ENCODE measurements around the gene ST8SIA4. TPM values are rescaled to one million over a fixed set of nuclear protein-coding genes. Genes with fewer than 3 reads are reported as not detected.

ST8SIA4 gene, protein sequence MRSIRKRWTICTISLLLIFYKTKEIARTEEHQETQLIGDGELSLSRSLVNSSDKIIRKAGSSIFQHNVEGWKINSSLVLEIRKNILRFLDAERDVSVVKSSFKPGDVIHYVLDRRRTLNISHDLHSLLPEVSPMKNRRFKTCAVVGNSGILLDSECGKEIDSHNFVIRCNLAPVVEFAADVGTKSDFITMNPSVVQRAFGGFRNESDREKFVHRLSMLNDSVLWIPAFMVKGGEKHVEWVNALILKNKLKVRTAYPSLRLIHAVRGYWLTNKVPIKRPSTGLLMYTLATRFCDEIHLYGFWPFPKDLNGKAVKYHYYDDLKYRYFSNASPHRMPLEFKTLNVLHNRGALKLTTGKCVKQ
- 10 to 100 TPM; 40.6 to 44.9 TPM for total RNA-seq

DNA sequence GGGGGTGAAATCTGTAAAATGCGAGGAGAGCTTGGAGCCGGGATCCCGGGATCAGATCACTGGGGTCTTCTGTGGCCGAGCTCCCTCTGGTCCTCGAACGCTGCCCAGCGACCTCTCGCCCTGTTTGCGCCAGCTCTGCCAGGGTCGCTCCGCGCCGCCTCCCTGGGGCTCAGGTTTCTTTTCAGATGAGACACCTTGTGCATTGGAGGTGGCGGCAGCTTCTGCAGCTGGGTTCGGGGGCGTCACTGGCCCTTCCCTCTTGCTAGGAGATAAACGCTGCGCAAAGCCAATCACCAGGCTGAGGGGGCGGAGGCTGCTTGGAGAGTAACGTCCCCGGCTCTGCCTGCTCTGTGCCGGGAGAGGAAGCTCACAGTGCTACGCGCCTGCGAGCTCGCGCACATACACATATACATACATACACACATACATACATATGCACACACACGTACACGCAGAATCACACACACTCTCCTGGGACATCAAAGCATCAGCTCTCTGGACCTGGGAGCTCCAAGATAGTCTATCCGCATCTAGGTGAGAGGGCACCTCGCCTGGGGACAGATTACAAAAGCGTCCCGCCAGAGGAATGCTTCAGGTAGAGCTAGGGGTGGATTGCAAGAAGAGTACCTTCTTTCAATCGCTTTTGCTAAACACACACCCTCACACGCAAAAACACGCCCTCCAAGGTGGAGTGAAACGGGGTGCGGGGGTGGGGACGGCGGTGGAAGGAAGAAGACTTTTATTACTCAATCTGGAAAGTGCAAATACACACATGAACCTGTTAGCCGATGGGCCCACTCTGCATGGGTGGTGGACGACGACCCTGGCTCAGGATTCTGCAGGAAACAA lies at the start of gene ST8SIA4:
ST8SIA4 (minus strand) TSS at position 244 of the 849 bp plus-strand sequence. CDS start 327 bp downstream, outside the sequence.

Small RNAs within 50 kb of the gene (microRNA-seq; reads per million reads assigned to microRNA genes)
- not detected for gene MIR548P (ENCODE audit: borderline microRNAs expressed, borderline replicate concordance)
